ENCODE data around the gene OR4F15.
"Not testable (repeated sequence)": the region's sequence is repeated elsewhere in the genome, so short reads cannot be mapped to it uniquely, and the experiment has no call there.

Gene OR4F15

GRCh38 chr15:101811902-101812301, at the start of gene OR4F15:
TSS of gene OR4F15 (plus strand) at chr15:101812202. CDS start at chr15:101818187, 5,985 bp downstream.
- DNase-seq (ENCODE audit: low read depth, low spot score) = no peak

- DNase-seq (ENCODE audit: low read depth, low spot score) = not testable (repeated sequence)
Measured at GRCh38 chr15:101764669-101765339, 47.2 kb upstream of the OR4F15 start.

- not testable (repeated sequence) for DNase-seq (ENCODE audit: low read depth, low spot score)
Measured at GRCh38 chr15:101765340-101765671, 46.7 kb upstream of the OR4F15 start.

- DNase-seq (ENCODE audit: low read depth, low spot score) = no peak
Measured at GRCh38 chr15:101765772-101766456, 46.1 kb upstream of the OR4F15 start.

GRCh38 chr15:101767083-101767640, 44.8 kb upstream of the OR4F15 start:
- not testable (repeated sequence) for DNase-seq (ENCODE audit: low read depth, low spot score)

- no peak for DNase-seq (ENCODE audit: low read depth, low spot score)
Measured at GRCh38 chr15:101772921-101773320, 39.1 kb upstream of the OR4F15 start.

GRCh38 chr15:101773496-101774100, 38.4 kb upstream of the OR4F15 start:
- no peak for DNase-seq (ENCODE audit: low read depth, low spot score)

GRCh38 chr15:101775136-101775535, 36.9 kb upstream of the OR4F15 start:
- DNase-seq (ENCODE audit: low read depth, low spot score) = no peak

- DNase-seq (ENCODE audit: low read depth, low spot score) = not testable (repeated sequence)
Measured at GRCh38 chr15:101778576-101778975, 33.4 kb upstream of the OR4F15 start.

- not testable (repeated sequence) for DNase-seq (ENCODE audit: low read depth, low spot score)
Measured at GRCh38 chr15:101780225-101780624, 31.8 kb upstream of the OR4F15 start.

- no peak for DNase-seq (ENCODE audit: low read depth, low spot score)
Measured at GRCh38 chr15:101781928-101782327, 30.1 kb upstream of the OR4F15 start.

GRCh38 chr15:101784644-101785043, 27.4 kb upstream of the OR4F15 start:
- no peak for DNase-seq (ENCODE audit: low read depth, low spot score)

GRCh38 chr15:101786422-101786821, 25.6 kb upstream of the OR4F15 start:
- DNase-seq (ENCODE audit: low read depth, low spot score) = not testable (repeated sequence)

GRCh38 chr15:101788001-101788400, 24.0 kb upstream of the OR4F15 start:
- DNase-seq (ENCODE audit: low read depth, low spot score) = not testable (repeated sequence)

- not testable (repeated sequence) for DNase-seq (ENCODE audit: low read depth, low spot score)
Measured at GRCh38 chr15:101788503-101789269, 23.3 kb upstream of the OR4F15 start.

GRCh38 chr15:101790748-101791147, 21.3 kb upstream of the OR4F15 start:
- not testable (repeated sequence) for DNase-seq (ENCODE audit: low read depth, low spot score)

GRCh38 chr15:101793981-101794380, 18.0 kb upstream of the OR4F15 start:
- DNase-seq (ENCODE audit: low read depth, low spot score) = not testable (repeated sequence)

- no peak for DNase-seq (ENCODE audit: low read depth, low spot score)
Measured at GRCh38 chr15:101795455-101795854, 16.5 kb upstream of the OR4F15 start.

- DNase-seq (ENCODE audit: low read depth, low spot score) = no peak
Measured at GRCh38 chr15:101799665-101800064, 12.3 kb upstream of the OR4F15 start.

- no peak for DNase-seq (ENCODE audit: low read depth, low spot score)
Measured at GRCh38 chr15:101801048-101801447, 11.0 kb upstream of the OR4F15 start.

GRCh38 chr15:101803209-101803608, 8.8 kb upstream of the OR4F15 start, which contains the start of gene OR4F6:
TSS of gene OR4F6 (plus strand) at chr15:101803509. CDS start at chr15:101805720, 2,211 bp downstream.
- no peak for DNase-seq (ENCODE audit: low read depth, low spot score)

- no peak for DNase-seq (ENCODE audit: low read depth, low spot score)
Measured at GRCh38 chr15:101803676-101804075, 8.3 kb upstream of the OR4F15 start.

All from brain pericyte (primary cell).